Measurements from ENCODE around the gene RFX5. TPM values are rescaled to one million over a fixed set of nuclear protein-coding genes. Genes with fewer than 3 reads are reported as not detected.

The RFX5 gene
- total RNA-seq, 1 donor from 2014 or later, result 89.5 TPM

DNA sequence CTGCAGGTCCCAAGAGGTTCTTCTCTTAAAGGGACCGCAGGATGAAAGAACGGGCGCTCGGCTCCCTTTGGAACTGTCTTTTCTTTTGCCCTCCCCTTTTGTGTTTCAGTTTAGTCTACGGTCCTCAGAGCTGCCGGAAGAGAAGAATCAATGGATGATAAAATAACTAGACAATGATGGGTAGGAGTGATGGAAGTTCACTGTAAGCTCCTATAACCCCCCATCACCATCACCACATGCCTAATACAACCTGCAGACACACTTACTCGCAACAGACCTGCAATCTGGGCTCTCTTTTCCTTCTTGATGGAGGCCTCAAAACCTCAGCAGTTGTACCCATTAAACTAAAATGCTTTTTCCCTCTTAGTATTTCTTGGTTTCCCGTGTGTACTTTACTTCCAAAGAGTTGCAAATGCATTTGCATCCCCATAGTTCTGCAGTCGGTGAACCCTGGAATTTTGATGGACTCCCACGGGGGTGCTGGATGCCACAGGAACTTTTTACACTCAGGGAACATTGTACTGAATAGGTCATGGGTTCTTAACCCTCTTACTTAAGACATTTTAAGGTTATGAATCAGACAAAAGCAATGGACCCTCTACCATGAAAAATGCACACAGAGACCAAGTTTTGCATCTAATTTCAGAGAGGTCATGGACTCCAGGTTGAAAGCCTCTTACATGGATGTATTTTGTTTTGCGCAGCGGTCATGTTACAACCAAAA is 633 bp upstream of the RFX5 start:
- peaks cover 18% of the 10 kb centered on the region for H3K36me3 Mint-ChIP-seq
- peaks cover 27% of the 10 kb centered on the region for H3K4me1 Mint-ChIP-seq
- H3K9me3 Mint-ChIP-seq, result peaks cover 13% of the 10 kb centered on the region
- DNase-seq (ENCODE audit: low spot score in 2 of 2, unreplicated experiment in 2 of 2), result no peak
- H3K27ac Mint-ChIP-seq, result peak overlapping the region; percentile 100
- H3K4me3 Mint-ChIP-seq, result peak overlapping the region; percentile 89
- TF ChIP-seq, protein P1, sequence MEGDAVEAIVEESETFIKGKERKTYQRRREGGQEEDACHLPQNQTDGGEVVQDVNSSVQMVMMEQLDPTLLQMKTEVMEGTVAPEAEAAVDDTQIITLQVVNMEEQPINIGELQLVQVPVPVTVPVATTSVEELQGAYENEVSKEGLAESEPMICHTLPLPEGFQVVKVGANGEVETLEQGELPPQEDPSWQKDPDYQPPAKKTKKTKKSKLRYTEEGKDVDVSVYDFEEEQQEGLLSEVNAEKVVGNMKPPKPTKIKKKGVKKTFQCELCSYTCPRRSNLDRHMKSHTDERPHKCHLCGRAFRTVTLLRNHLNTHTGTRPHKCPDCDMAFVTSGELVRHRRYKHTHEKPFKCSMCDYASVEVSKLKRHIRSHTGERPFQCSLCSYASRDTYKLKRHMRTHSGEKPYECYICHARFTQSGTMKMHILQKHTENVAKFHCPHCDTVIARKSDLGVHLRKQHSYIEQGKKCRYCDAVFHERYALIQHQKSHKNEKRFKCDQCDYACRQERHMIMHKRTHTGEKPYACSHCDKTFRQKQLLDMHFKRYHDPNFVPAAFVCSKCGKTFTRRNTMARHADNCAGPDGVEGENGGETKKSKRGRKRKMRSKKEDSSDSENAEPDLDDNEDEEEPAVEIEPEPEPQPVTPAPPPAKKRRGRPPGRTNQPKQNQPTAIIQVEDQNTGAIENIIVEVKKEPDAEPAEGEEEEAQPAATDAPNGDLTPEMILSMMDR (IDR thresholded peaks at IDR 0.05; ENCODE audit: unreplicated experiment), result no peak
- H3K27me3 Mint-ChIP-seq (ENCODE audit: low read depth), result no peaks in the 10 kb centered on the region

DNA sequence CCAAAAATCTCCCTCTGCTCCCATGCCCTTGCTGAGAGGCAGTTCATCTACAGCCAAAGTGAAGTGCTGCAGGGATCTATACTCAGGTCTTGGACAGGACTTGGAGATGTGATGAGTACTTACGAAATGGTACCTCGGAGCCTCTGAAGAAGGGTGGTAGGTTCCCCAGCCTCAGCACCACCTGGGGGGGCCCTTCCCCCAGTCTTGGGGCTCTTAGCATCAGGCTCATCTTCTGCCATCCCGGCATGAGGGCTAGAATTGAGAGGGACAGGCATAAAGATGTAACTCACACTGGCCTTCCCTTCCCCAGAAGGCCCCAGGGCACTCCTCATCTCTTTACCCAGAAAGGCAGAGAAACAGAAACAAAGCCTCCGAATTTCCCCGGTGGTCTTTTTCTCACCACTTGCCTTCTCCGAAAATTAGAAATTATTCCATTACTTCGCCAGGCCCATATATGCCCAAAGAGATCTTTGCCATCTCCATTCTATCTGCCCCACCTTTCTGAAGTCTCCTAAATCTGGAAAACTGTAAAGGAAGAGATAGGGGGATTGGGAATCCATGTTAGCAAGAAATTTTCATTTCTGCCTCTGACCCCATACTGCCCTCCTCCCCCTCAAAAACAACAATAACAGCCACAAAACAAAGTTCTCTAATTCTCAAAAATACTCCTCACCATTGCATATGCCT is 827 bp downstream of the RFX5 start:
- H3K27me3 Mint-ChIP-seq (ENCODE audit: low read depth), result no peaks in the 10 kb centered on the region
- no peak for DNase-seq (ENCODE audit: low spot score in 2 of 2, unreplicated experiment in 2 of 2)
- H3K9me3 Mint-ChIP-seq, result peaks cover 4% of the 10 kb centered on the region
- peaks cover 18% of the 10 kb centered on the region for H3K36me3 Mint-ChIP-seq
- peaks cover 27% of the 10 kb centered on the region for H3K4me1 Mint-ChIP-seq
- peak overlapping the region; percentile 89 for H3K4me3 Mint-ChIP-seq
- peak overlapping the region; percentile 100 for H3K27ac Mint-ChIP-seq
- TF ChIP-seq, protein P1 (IDR thresholded peaks at IDR 0.05; ENCODE audit: unreplicated experiment), result no peak

DNA sequence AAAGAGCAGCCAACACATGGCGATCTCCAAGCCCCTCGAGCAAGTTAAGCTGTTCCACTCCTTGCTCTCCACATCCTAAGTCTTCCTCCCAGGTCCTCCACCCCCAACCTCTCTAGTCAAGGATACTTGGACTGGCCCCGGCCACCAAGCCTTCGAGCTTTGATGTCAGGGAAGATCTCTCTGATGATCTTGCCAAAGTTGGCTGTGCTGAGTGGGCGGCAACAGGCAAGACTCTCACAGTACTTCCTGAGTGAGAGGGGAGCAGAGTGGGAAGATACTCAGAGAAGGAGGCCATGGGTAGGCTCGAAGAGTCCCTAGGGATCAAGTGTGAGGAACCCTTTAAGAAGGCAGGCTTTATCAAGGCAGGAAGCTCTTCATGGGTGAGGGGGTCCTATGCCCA is 2.8 kb downstream of the RFX5 start:
- Mint-ChIP-seq H3K4me3 (no peak overlapping the region), H3K27me3 (ENCODE audit: low read depth) (no peaks in the 10 kb centered on the region), H3K36me3 (peaks cover 18% of the 10 kb centered on the region), H3K4me1 (peaks cover 31% of the 10 kb centered on the region), H3K9me3 (no peaks in the 10 kb centered on the region), H3K27ac (peak overlapping the region; percentile 6)
- TF ChIP-seq, protein P1 (IDR thresholded peaks at IDR 0.05; ENCODE audit: unreplicated experiment), result no peak
- DNase-seq (ENCODE audit: low spot score in 2 of 2, unreplicated experiment in 2 of 2), result no peak

DNA sequence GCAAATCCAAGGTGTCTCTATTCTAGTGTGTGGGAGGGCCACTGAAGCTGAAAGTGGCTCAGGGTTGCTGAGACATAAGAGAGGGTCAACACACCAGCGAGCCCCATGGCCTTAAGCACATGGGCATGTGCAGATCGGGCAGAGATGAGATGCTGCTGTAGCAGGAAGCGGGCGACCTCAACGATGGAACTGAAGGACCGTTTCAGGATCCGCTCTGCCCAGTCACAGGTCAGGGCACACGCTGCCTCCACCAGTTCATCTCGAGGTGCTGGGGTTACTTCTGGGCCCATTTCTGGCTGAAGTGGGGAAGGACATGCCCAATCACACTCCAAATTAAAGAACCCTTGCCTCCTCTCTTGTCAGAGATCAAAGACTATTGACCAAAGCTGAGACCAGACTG is 3.5 kb downstream of the RFX5 start:
- H3K4me3 Mint-ChIP-seq, result no peak overlapping the region
- peaks cover 31% of the 10 kb centered on the region for H3K4me1 Mint-ChIP-seq
- peaks cover 18% of the 10 kb centered on the region for H3K36me3 Mint-ChIP-seq
- peak overlapping the region; percentile 18 for H3K27ac Mint-ChIP-seq
- no peaks in the 10 kb centered on the region for H3K27me3 Mint-ChIP-seq (ENCODE audit: low read depth)
- DNase-seq (ENCODE audit: low spot score in 2 of 2, unreplicated experiment in 2 of 2), result no peak
- H3K9me3 Mint-ChIP-seq, result no peaks in the 10 kb centered on the region
- TF ChIP-seq, protein P1 (IDR thresholded peaks at IDR 0.05; ENCODE audit: unreplicated experiment), result no peak

DNA sequence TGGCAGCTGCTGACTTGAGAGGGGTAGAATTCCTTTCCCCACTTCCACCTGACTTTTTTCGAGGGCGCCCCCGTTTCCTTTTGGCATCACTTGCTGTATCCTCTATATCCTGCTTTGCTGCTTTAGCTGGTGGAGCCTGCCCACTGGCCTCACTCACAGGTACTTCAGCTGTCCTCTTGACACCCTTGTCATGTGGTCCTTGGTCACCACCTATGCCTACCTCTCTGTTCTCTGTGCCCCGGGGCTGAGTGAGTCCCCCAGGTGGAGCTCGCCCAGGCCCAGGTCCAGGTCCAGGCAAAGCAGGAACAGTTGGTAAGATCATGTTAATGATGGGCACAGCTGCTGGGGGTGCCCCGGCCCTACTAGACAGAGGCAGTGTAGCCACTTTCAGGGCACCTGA is 4.5 kb downstream of the RFX5 start:
- TF ChIP-seq, protein P1 (IDR thresholded peaks at IDR 0.05; ENCODE audit: unreplicated experiment), result no peak
- H3K4me3 Mint-ChIP-seq, result no peak overlapping the region
- H3K36me3 Mint-ChIP-seq, result peaks cover 18% of the 10 kb centered on the region
- no peaks in the 10 kb centered on the region for H3K9me3 Mint-ChIP-seq
- H3K4me1 Mint-ChIP-seq, result peaks cover 25% of the 10 kb centered on the region
- no peak for DNase-seq (ENCODE audit: low spot score in 2 of 2, unreplicated experiment in 2 of 2)
- H3K27me3 Mint-ChIP-seq (ENCODE audit: low read depth), result no peaks in the 10 kb centered on the region
- H3K27ac Mint-ChIP-seq, result peak overlapping the region; percentile 35

Measured in mesothelial cell of epicardium (in vitro differentiated cells).